Astrocyte of the spinal cord (primary cell): ENCODE measurements around the gene TRIM72.

Source experiments
- DNase-seq: peaks from one replicate; pipeline ENCODE4 v3.0.0; 2011; ENCODE audit warnings: low read depth, low spot score
- H3K4me3 ChIP-seq: 2 replicates; pipeline ENCODE4 v1.5.1; 2011; ENCODE audit warnings: low read depth, mild to moderate bottlenecking, low read length, moderate library complexity
- CTCF ChIP-seq: IDR thresholded peaks from 2 replicates; pipeline ENCODE4 v1.5.1; 2012; ENCODE audit warnings: low read depth, mild to moderate bottlenecking, low read length, inconsistent platforms
- in situ Hi-C: cut with HindIII; loops from 2 replicates; pipeline ENCODE4 v1.10.0; 2017; ENCODE audit warnings: low sequenced_read_pairs

The TRIM72 gene

GRCh38 chr16:31202414-31203375 lies 11.2 kb upstream of the TRIM72 start, which contains the start of gene PYCARD:
Gene PYCARD, minus strand, starts transcription at chr16:31202760. Its CDS starts 70 bp downstream, at chr16:31202690.
- TF ChIP-seq CTCF = no peak
- H3K4me3 ChIP-seq = peak within 1 kb of the TSS; percentile 55
- in situ Hi-C loops = no loop called here
- DNase-seq = peak; percentile 23

GRCh38 chr16:31204871-31205666 lies 8.8 kb upstream of the TRIM72 start:
- no peak for TF ChIP-seq CTCF
- DNase-seq = no peak
- H3K4me3 ChIP-seq = no peak overlapping the region
- in situ Hi-C loops = no loop called here

GRCh38 chr16:31206776-31207175 lies 7.1 kb upstream of the TRIM72 start:
- no peak overlapping the region for H3K4me3 ChIP-seq
- no peak for TF ChIP-seq CTCF
- in situ Hi-C loops = no loop called here
- no peak for DNase-seq

DNA sequence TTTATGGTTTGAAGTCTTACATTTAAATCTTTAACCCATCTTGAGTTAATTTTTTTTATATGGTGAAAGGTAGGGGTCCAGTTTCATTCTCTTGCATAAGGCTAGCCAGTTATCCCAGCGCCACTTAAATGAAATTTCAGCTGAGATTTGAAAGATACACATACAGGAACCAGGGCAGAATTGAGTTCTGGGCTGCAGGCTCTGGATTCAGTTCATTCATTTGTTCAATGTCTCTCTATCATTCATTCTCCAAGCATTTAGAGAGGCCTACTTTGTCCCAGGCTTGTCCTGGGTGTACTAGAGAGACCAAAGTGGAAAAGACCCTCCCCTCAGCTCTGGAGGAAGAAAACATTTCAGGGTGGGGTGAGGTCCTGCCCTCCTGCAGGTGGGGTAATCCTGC lies 577 bp upstream of the TRIM72 start:
- H3K4me3 ChIP-seq = no peak overlapping the region
- TF ChIP-seq CTCF = no peak
- DNase-seq = no peak
- in situ Hi-C loops = no loop called here

- H3K4me3 ChIP-seq = peak overlapping the region; percentile 28
- in situ Hi-C loops = no loop called here
- TF ChIP-seq CTCF = no peak
- DNase-seq = no peak
These were observed 878 bp downstream of the TRIM72 start for GRCh38 chr16:31214708-31215286.

DNA sequence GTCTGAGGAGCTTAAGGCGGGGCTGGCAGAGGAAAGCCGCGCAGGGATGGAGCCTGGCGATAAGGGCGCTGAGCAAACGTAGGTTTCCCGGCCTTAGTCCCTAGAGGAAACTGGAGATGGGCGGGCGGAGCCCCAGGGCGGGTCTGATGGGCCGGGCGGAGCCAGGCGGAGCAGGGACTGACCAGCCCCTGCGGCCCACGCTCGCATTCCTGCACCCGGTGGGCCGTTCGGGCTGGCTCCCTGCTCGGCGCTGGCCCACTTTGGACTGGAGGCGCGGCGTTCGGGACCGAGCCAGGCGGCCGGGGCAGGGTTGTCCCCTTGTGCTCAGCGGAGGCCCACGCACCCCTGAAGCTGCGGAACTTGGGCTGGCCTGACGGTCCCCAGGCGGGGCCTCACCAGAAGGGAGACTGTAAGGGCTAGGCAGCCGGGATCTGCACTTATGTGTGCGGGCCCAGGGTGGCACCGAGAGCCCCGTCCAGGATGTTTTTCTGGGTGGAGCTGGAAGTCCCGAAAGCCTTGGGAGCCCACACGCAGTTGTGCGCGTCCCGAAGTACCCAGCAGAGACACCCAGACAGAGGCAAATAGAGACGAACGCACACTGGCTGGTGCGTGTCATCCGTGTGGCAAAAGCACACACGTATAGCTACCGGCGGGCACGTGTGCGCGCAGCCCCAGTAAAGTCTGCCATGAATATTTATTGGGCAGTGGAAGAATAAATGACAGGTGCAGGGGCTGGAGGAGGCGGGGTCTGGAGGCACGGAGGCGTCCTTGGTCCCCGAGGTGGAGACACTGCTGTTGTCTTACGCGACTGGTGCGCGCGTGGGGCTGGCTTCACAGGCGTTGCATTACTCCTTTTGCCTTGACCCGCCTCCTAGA lies 1.6 kb downstream of the TRIM72 start:
- DNase-seq = peak; percentile 18
- in situ Hi-C loops = no loop called here
- peak overlapping the region; percentile 28 for H3K4me3 ChIP-seq
- no peak for TF ChIP-seq CTCF
